ENCODE results near the gene PGC.

Gene PGC

DNA sequence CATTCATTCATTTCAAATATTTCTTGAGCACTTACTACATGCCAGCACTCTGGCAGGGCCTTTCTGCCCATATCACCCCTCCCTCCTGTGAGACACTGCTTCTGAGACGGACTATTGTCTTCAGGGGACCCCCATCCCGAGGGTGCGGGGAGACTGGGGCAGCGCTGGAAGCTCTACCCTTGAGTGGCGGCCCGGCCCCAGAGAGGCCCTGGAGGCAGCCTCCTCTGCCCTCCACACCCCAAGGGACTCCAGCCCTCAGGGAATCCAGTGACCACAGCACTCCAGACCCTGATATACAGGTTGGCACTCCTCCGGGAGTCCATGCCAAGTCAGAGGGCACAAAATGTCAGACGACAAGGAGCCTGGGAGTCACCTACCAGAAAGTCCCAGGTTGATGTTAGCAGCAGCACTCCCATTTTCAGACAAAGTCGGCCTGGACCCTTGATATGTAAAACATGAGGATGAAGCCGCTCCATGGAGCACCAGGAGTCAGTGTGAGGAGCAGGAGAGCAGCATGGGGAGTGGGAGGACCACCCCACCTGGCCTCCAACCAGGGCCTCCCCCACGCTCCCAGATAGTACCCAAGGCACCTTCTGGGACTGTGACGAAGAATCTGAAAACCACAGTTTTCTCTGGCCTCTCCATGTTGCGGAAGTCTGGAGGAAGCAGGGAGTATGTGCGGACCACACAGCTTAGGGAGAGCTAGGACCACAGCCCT lies 32.5 kb downstream of the PGC start:
- Mint-ChIP-seq H3K27me3 (no peaks in the 10 kb centered on the region), H3K27ac (no peak overlapping the region), H3K9me3 (no peaks in the 10 kb centered on the region), H3K36me3 (no peaks in the 10 kb centered on the region), H3K4me3 (no peak overlapping the region), H3K4me1 (peaks cover 13% of the 10 kb centered on the region)
- CTCF ChIA-PET: interaction anchor here (1.5 to 4.1 kb wide), 2 partner anchors 9 to 19 kb away, joined by 3 to 15 read pairs; no protein-coding TSS in a partner anchor
- no peak for DNase-seq

DNA sequence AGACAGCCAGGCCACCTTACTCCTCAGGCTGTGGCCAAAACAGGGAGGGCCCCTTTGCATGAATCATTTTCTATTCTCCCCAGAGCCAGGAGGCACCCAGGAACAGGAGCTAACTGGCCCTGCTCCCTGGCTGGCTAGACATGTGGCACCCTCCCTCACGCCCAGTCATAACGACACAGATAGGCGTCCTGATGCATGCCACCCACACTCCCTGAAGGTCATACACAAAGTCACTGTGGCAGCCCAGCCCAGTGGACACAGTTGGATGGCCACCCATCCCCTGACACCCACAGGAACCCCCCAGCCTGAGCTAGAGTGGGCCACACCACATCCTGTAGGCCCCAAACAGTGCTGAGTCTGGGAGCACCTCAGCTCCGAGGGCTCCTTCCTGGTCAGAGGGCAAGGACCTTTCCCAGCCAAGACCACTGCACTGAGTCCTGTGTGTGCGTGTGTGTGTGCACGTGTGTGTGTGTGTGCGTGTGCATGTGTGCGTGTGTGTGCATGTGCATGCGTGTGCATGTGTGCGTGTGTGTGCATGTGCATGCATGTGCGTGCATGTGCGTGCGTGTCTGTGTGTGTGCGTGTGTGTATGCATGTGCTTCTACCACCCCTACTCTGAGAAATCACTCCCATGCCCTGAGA lies 33.4 kb downstream of the PGC start:
- Mint-ChIP-seq H3K27me3 (no peaks in the 10 kb centered on the region), H3K9me3 (no peaks in the 10 kb centered on the region), H3K4me1 (peaks cover 18% of the 10 kb centered on the region), H3K27ac (no peak overlapping the region), H3K4me3 (no peak overlapping the region), H3K36me3 (no peaks in the 10 kb centered on the region)
- DNase-seq: no peak
- CTCF ChIA-PET: interaction anchor here (4.1 kb wide), 1 partner anchor 8 kb away, joined by 15 read pairs; no protein-coding TSS in a partner anchor

DNA sequence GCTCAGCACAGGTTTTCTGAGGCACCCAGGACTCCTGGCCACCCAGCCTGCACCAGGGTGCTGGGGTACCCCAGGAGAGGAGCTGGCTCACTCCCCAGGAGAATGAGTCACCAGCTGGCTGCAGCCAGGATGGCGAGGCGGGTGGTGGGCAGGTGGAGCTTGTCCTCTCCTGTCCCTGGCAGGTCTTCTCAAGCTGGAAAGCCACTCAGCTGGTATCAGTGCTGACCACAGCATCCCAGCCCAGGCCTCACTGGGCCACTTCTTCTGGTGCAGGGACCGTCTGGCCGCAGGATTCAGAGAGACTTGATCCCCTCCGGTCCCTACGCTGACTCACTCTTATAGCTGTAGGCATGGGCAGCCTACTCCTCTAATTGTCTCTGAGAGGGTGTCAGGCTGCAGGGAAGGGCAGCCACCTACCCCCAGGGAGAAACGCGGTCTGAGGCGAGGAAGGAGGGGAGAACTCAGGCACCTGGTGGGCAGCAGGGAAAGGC lies 34.0 kb downstream of the PGC start:
- peaks cover 4% of the 10 kb centered on the region for H3K36me3 Mint-ChIP-seq
- no peak for DNase-seq
- CTCF ChIA-PET: interaction anchor here (1.1 kb wide), 1 partner anchor 62 kb away, joined by 4 read pairs; no protein-coding TSS in a partner anchor
- no peaks in the 10 kb centered on the region for H3K27me3 Mint-ChIP-seq
- no peaks in the 10 kb centered on the region for H3K9me3 Mint-ChIP-seq
- peaks cover 24% of the 10 kb centered on the region for H3K4me1 Mint-ChIP-seq
- H3K4me3 Mint-ChIP-seq: no peak overlapping the region
- no peak overlapping the region for H3K27ac Mint-ChIP-seq

DNA sequence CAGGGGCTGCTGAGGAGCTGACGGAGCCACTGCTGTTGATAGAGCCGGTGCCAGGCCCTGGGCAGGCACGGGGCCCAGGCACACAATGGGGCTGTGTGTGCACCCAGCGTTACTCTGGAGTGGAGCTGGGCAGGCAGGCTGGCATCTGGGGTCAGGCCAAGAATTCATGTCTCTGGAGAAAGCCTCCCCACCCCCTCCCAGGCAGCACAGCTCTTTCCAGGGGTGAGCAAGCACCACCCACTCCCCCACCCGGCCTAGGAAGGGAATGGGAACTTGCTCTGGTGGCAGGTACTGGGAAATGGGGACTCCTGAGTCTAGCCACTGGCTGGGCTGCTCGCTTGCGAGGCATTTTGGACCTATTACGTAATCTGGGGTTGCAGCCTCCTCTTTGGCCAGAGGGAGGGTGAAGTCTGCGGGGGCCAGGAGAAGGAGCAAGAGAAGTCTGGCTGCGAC lies 34.5 kb downstream of the PGC start:
- CTCF ChIA-PET: interaction anchor here (1.1 kb wide), 1 partner anchor 63 kb away, joined by 4 read pairs; no protein-coding TSS in a partner anchor
- Mint-ChIP-seq H3K27ac (no peak overlapping the region), H3K27me3 (no peaks in the 10 kb centered on the region), H3K9me3 (no peaks in the 10 kb centered on the region), H3K4me1 (peaks cover 29% of the 10 kb centered on the region), H3K36me3 (peaks cover 7% of the 10 kb centered on the region), H3K4me3 (no peak overlapping the region)
- DNase-seq: no peak

DNA sequence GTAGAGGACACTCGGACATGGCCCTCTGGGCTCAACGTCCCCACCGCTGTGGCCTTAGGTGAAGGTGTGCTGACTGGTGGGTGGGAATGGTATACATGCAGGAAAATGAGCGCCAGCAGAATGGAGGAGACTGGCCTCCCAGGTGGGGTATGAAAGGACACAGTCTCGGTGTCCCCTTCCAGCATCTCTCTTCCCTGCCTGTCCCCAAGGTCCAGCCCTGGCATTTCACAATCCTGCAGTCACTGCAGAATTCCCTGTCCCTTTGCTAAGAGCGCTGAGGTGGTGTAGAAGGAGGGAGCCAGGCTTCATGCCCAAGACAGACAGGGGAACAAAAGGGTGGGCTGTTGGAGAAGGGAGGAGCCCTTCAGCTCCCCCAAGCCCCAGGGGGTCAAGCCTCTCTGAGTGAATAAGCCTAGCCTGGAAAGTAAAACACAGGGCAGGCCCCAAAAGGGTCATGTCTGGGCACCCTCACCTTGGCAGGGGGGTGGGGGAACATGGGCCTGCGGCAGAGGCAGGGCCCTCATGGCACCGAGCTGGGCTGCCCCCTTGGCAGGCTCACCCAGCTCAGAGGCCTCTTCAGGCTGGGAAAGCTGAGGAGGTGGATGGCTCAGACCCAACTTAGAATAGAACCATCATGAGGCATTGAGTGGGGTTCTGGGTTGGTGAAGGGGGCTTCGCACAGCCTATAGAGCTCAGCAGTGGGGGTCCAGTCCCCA lies 35.7 kb downstream of the PGC start:
- Mint-ChIP-seq H3K36me3 (peaks cover 7% of the 10 kb centered on the region), H3K27ac (no peak overlapping the region), H3K27me3 (no peaks in the 10 kb centered on the region), H3K9me3 (no peaks in the 10 kb centered on the region), H3K4me1 (peaks cover 38% of the 10 kb centered on the region), H3K4me3 (no peak overlapping the region)
- no peak for DNase-seq
- CTCF ChIA-PET: no interaction called here

DNA sequence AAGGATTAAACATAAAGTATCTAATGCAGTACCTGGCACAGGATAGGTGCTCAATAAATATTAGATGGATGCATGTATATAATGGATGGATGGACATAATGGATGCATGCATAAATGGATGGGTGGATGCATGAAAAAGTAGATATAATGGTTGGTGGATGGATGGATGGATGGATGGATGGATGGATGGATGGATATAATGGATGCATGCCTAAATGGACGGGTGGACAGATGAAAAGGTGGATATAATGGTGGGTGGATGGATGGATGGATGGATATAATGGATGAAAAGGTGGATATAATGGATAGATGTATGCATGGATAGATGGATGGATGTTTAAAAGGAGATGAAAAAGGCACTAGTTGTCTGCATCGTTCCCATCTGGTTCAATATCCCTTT lies 37.8 kb downstream of the PGC start:
- Mint-ChIP-seq H3K9me3 (no peaks in the 10 kb centered on the region), H3K36me3 (peaks cover 7% of the 10 kb centered on the region), H3K4me1 (peaks cover 46% of the 10 kb centered on the region), H3K27me3 (no peaks in the 10 kb centered on the region), H3K27ac (no peak overlapping the region), H3K4me3 (no peak overlapping the region)
- CTCF ChIA-PET: interaction anchor here (1.3 to 1.9 kb wide), 3 partner anchors 25 to 67 kb away, joined by 3 to 9 read pairs (median 4); no protein-coding TSS in a partner anchor
- no peak for DNase-seq

- peaks cover 7% of the 10 kb centered on the region for H3K36me3 Mint-ChIP-seq
- no peak for DNase-seq
- H3K4me1 Mint-ChIP-seq: peaks cover 46% of the 10 kb centered on the region
- CTCF ChIA-PET: interaction anchor here (1.3 to 1.9 kb wide), 4 partner anchors 25 to 104 kb away, joined by 3 to 9 read pairs (median 4); no protein-coding TSS in a partner anchor
- no peaks in the 10 kb centered on the region for H3K9me3 Mint-ChIP-seq
- H3K4me3 Mint-ChIP-seq: no peak overlapping the region
- no peak overlapping the region for H3K27ac Mint-ChIP-seq
- no peaks in the 10 kb centered on the region for H3K27me3 Mint-ChIP-seq
These were observed 38.3 kb downstream of the PGC start for GRCh38 chr6:41708856-41709255.

DNA sequence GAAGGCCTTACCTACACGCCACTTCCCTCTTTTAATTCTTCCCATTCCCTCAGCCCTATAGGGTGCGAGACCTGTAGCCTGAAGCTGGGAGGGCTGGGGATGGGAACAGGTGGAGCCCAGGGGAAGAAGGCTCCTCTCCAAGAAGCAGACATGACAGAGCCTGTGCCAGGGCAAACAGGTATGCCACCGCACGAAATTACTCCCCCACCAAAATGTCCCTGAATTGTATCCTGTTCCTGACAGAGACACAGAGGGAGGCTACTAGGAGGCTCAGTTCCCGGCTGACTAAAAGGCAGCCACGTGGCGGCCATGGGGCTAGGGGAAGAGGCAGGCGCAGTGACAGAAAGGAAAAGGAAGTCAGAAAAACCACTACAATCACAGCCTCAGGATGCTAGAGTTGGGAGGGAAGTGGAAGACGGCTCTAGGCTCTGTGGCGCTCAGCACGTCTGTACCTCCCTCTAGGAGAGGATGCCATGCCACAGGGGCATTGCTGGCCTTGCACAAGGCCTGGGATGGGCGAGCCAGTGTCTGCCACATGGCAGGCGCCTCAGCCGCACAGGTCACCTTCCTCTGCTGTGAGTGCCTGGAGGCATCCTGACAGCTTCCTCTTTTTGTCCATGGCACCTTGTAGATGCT lies 39.5 kb downstream of the PGC start:
- CTCF ChIA-PET: interaction anchor here (0.8 to 3.3 kb wide), 8 partner anchors 15 to 103 kb away, joined by 3 to 30 read pairs (median 5); partner anchors contain the start of gene TFEB
- peak; percentile 67 for DNase-seq
- peak overlapping the region; percentile 89 for H3K27ac Mint-ChIP-seq

GRCh38 chr6:41706876-41707564 lies 40.2 kb downstream of the PGC start:
- DNase-seq: no peak
- Mint-ChIP-seq H3K27me3 (no peaks in the 10 kb centered on the region), H3K36me3 (peaks cover 7% of the 10 kb centered on the region), H3K4me1 (peaks cover 46% of the 10 kb centered on the region), H3K9me3 (no peaks in the 10 kb centered on the region), H3K4me3 (peak overlapping the region; percentile 2), H3K27ac (peak overlapping the region; percentile 89)
- CTCF ChIA-PET: interaction anchor here (0.5 to 3.4 kb wide), 8 partner anchors 9 to 71 kb away, joined by 4 to 30 read pairs (median 10); partner anchors contain the start of gene TFEB

More for the DNA sequence above, 39.5 kb downstream of the PGC start:
- peaks cover 46% of the 10 kb centered on the region for H3K4me1 Mint-ChIP-seq
- H3K36me3 Mint-ChIP-seq: peaks cover 7% of the 10 kb centered on the region
- H3K4me3 Mint-ChIP-seq: peak overlapping the region; percentile 16
- H3K9me3 Mint-ChIP-seq: no peaks in the 10 kb centered on the region
- H3K27me3 Mint-ChIP-seq: no peaks in the 10 kb centered on the region

DNA sequence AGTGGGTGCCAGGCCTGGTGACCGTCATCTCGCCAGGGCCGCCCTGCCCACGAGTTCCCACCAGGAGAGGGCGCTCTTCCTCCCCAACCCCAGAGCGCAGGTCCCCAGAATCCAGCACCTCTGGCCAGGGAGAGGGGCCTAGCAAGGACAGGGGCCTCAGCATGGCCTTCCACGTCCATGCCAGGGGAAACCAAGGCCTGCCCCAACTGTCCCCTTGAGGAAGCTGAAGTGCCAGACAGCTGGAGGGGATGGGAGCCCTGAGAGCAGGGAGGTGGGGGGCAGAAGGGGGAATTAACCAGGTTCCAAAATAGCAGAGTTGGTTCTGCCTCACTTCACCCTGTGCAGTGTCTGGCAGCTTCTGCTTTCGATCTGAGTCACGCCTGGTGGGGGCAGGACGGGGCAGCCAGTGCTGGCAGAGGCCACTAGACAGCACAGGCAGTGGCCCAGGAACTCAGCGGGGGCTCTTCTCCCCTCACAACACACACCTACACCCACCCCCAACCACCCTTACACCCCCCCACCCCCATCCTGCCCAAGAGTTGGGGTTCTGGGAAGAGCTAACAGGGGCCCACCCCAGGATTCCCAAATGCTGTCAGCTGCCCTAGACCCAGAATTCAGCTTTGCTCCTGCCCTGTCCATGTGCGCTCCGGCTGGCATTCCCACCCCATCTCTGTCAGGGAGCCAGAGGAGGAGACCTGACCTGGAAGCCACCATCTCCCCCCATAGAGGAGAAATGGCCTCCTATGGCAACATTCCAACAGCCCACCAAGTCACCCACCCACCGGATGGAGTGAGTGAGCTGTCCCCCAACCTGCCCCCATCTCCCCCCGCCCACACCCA lies 41.0 kb downstream of the PGC start:
- peaks cover 46% of the 10 kb centered on the region for H3K4me1 Mint-ChIP-seq
- CTCF ChIA-PET: interaction anchor here (0.5 to 3.4 kb wide), 11 partner anchors 10 to 114 kb away, joined by 3 to 30 read pairs (median 8); partner anchors contain the start of gene TFEB
- no peaks in the 10 kb centered on the region for H3K27me3 Mint-ChIP-seq
- peak; percentile 76 for DNase-seq
- H3K36me3 Mint-ChIP-seq: peaks cover 7% of the 10 kb centered on the region
- H3K27ac Mint-ChIP-seq: peak overlapping the region; percentile 80
- peak overlapping the region; percentile 42 for H3K4me3 Mint-ChIP-seq
- no peaks in the 10 kb centered on the region for H3K9me3 Mint-ChIP-seq

GRCh38 chr6:41705311-41705995 lies 41.7 kb downstream of the PGC start:
- Mint-ChIP-seq H3K4me3 (no peak overlapping the region), H3K4me1 (peaks cover 46% of the 10 kb centered on the region), H3K27ac (peak overlapping the region; percentile 38), H3K9me3 (no peaks in the 10 kb centered on the region), H3K27me3 (no peaks in the 10 kb centered on the region), H3K36me3 (peaks cover 7% of the 10 kb centered on the region)
- no peak for DNase-seq
- CTCF ChIA-PET: interaction anchor here (0.6 to 3.4 kb wide), 10 partner anchors 10 to 115 kb away, joined by 3 to 30 read pairs (median 8); partner anchors contain the start of gene TFEB
